Diencephalon (tissue), 1 donor: ENCODE measurements around the gene KDM5C. TPM values are rescaled to one million over a fixed set of nuclear protein-coding genes. Genes with fewer than 3 reads are reported as not detected.

ENCODE experiments used
- small RNA-seq: library from RNA; depleted of rRNA; stranded (forward); fragments of <200 nt; gene quantifications from one replicate; pipeline ENCODE3, GENCODE V24; 2014
- total RNA-seq: library from RNA; depleted of rRNA; stranded (reverse); fragments of >200 nt; gene quantifications from one replicate; pipeline ENCODE4 v1.2.3, GENCODE V29; 2014

Gene KDM5C
- total RNA-seq = 74.5 TPM

DNA sequence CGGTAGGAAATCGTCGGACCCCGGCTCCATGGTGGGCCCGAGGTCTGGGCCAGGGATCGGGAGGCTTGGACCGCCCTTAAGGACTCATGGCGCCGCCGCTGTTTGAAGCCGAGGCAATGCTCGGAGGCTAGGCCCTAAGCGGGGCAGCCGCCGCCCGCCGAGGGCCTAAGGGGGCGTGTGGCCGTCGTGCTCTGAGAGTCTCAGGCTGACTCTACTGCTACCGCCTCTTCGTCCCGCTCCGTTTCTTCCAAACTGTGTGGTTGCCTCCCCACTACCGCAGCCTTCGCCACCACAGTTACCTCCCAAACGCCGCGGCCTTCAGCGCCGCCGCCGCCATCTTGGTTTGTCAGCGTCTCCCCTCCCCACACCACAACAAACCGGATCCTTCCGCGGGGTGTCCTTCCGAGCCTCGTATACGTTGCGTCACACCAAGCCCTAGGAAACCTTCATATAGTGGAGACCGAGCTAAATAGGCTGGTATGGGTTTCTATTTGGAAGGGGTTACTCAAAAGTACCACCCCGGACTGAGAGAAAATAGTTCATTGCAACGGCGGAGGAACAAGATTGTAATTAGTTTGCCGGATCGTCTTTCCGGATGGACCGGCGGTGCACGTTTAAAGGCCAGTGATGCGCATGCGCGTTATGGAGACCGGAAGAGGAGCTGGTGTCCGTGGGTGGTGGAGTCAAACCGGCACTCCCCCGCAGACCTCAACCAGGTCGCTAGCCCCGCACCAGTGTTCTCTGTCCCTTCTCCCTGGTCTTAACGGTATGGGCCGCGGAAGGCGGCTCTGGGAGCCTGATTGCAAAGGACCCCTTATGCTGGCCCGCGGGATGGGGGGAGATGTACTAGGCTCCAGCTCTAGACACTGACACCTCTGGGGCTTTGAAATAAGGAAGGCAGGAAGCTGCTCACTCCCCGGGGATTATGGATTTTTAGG lies at the start of gene KDM5C:
Gene KDM5C, minus strand, starts transcription at position 348 of the 938 bp plus-strand sequence. Its CDS starts 318 bp downstream, at position 30.

Small RNA genes within 50 kb of the gene (small RNA-seq; reads per million reads assigned to genes)
- gene AL139396.1 (not detected), gene MIR6894 (0.10 reads per million), gene MIR6895 (not detected)

Other genes with a start within 250 kb of the KDM5C start
- gene GPR173, start 176.4 kb downstream of the KDM5C start, total RNA-seq = 27.0 TPM
- 28.4 TPM for gene TSPYL2, start 142.8 kb downstream of the KDM5C start, total RNA-seq
- gene KANTR, start 131.1 kb downstream of the KDM5C start, total RNA-seq = 34.4 TPM
- gene IQSEC2, start 56.4 kb upstream of the KDM5C start, total RNA-seq = 11.1 TPM
- 21.5 TPM for gene SMC1A, start 197.4 kb upstream of the KDM5C start, total RNA-seq
- gene RIBC1, start 197.7 kb upstream of the KDM5C start, total RNA-seq = 3.5 TPM
- gene HSD17B10, start 209.2 kb upstream of the KDM5C start, total RNA-seq = 35.3 TPM